Measurements from ENCODE around the gene TMPRSS4. TPM values are rescaled to one million over a fixed set of nuclear protein-coding genes. Genes with fewer than 3 reads are reported as not detected.

The TMPRSS4 gene
- total RNA-seq, 1 experiment from 2014 or later: not detected

GRCh38 chr11:118104491-118104890 is 27.6 kb downstream of the TMPRSS4 start:
- H3K4me1 Mint-ChIP-seq (ENCODE audit: insufficient read depth, unreplicated experiment): peaks cover 6% of the 10 kb centered on the region
- no peaks in the 10 kb centered on the region for H3K27me3 Mint-ChIP-seq (ENCODE audit: insufficient read depth, unreplicated experiment)
- no peak for DNase-seq (ENCODE audit: unreplicated experiment)
- H3K4me3 Mint-ChIP-seq (ENCODE audit: unreplicated experiment): no peak overlapping the region
- no peak for TF ChIP-seq CTCF (IDR thresholded peaks at IDR 0.05; ENCODE audit: unreplicated experiment)
- CTCF ChIA-PET: interaction anchor here (0.5 to 0.6 kb wide), 2 partner anchors 13 to 869 kb away, joined by 3 read pairs; no protein-coding TSS in a partner anchor
- POLR2A ChIA-PET: no interaction called here
- no peaks in the 10 kb centered on the region for H3K9me3 Mint-ChIP-seq (ENCODE audit: unreplicated experiment)
- H3K27ac Mint-ChIP-seq (ENCODE audit: low read depth, unreplicated experiment): no peak overlapping the region
- intact Hi-C loops (cut with micrococcal nuclease): no loop called here
- BruUV-seq (replicated peaks): no TSS peak
- H3K36me3 Mint-ChIP-seq (ENCODE audit: insufficient read depth, unreplicated experiment): no peaks in the 10 kb centered on the region

GRCh38 chr11:118105657-118106305 is 28.9 kb downstream of the TMPRSS4 start:
- no peak for TF ChIP-seq CTCF (IDR thresholded peaks at IDR 0.05; ENCODE audit: unreplicated experiment)
- no TSS peak for BruUV-seq (replicated peaks)
- Mint-ChIP-seq H3K4me3 (ENCODE audit: unreplicated experiment) (no peak overlapping the region), H3K9me3 (ENCODE audit: unreplicated experiment) (no peaks in the 10 kb centered on the region), H3K27ac (ENCODE audit: low read depth, unreplicated experiment) (no peak overlapping the region), H3K27me3 (ENCODE audit: insufficient read depth, unreplicated experiment) (no peaks in the 10 kb centered on the region), H3K36me3 (ENCODE audit: insufficient read depth, unreplicated experiment) (no peaks in the 10 kb centered on the region), H3K4me1 (ENCODE audit: insufficient read depth, unreplicated experiment) (peaks cover 6% of the 10 kb centered on the region)
- ChIA-PET POLR2A (no interaction called here), CTCF (interaction anchor here (0.7 kb wide), 1 partner anchor 382 kb away, joined by 3 read pairs; no protein-coding TSS in a partner anchor)
- intact Hi-C loops (cut with micrococcal nuclease): no loop called here
- no peak for DNase-seq (ENCODE audit: unreplicated experiment)

- CTCF ChIA-PET: no interaction called here
Measured at GRCh38 chr11:118106789-118107335, 30.0 kb downstream of the TMPRSS4 start.

GRCh38 chr11:118108513-118108912 is 31.6 kb downstream of the TMPRSS4 start:
- intact Hi-C loops (cut with micrococcal nuclease): no loop called here
- H3K4me1 Mint-ChIP-seq (ENCODE audit: insufficient read depth, unreplicated experiment): peaks cover 12% of the 10 kb centered on the region
- CTCF ChIA-PET: interaction anchor here (1.2 kb wide), 1 partner anchor 63 kb away, joined by 6 read pairs; no protein-coding TSS in a partner anchor
- DNase-seq (ENCODE audit: unreplicated experiment): no peak
- POLR2A ChIA-PET: no interaction called here
- H3K27ac Mint-ChIP-seq (ENCODE audit: low read depth, unreplicated experiment): no peak overlapping the region
- no peaks in the 10 kb centered on the region for H3K9me3 Mint-ChIP-seq (ENCODE audit: unreplicated experiment)
- TF ChIP-seq CTCF (IDR thresholded peaks at IDR 0.05; ENCODE audit: unreplicated experiment): no peak
- no peaks in the 10 kb centered on the region for H3K36me3 Mint-ChIP-seq (ENCODE audit: insufficient read depth, unreplicated experiment)
- H3K27me3 Mint-ChIP-seq (ENCODE audit: insufficient read depth, unreplicated experiment): no peaks in the 10 kb centered on the region
- no peak overlapping the region for H3K4me3 Mint-ChIP-seq (ENCODE audit: unreplicated experiment)
- BruUV-seq (replicated peaks): no TSS peak

More at GRCh38 chr11:118106789-118107335, 30.0 kb downstream of the TMPRSS4 start:
- no peak overlapping the region for H3K4me3 Mint-ChIP-seq (ENCODE audit: unreplicated experiment)
- intact Hi-C loops (cut with micrococcal nuclease): no loop called here
- peaks cover 12% of the 10 kb centered on the region for H3K4me1 Mint-ChIP-seq (ENCODE audit: insufficient read depth, unreplicated experiment)
- POLR2A ChIA-PET: no interaction called here
- no peak overlapping the region for H3K27ac Mint-ChIP-seq (ENCODE audit: low read depth, unreplicated experiment)
- H3K27me3 Mint-ChIP-seq (ENCODE audit: insufficient read depth, unreplicated experiment): no peaks in the 10 kb centered on the region
- TF ChIP-seq CTCF (IDR thresholded peaks at IDR 0.05; ENCODE audit: unreplicated experiment): no peak
- no peaks in the 10 kb centered on the region for H3K36me3 Mint-ChIP-seq (ENCODE audit: insufficient read depth, unreplicated experiment)
- no peaks in the 10 kb centered on the region for H3K9me3 Mint-ChIP-seq (ENCODE audit: unreplicated experiment)
- no TSS peak for BruUV-seq (replicated peaks)
- peak; percentile 53 for DNase-seq (ENCODE audit: unreplicated experiment)

Measured in MCF 10A (cell line).